DMS114 treated with DMSO at 0.1 percent for 48 hours (cell line): Measurements from ENCODE around the gene MAT1A.
"Not testable (repeated sequence)": the region's sequence is repeated elsewhere in the genome, so short reads cannot be mapped to it uniquely, and the experiment has no call there.

Source experiments
- DNase-seq: peaks from one replicate; lab custom pipeline; 2025; ENCODE audit not compliant: unreplicated experiment; lab: John Stamatoyannopoulos, UW

Gene MAT1A

GRCh38 chr10:80265740-80266512 is 23.5 kb downstream of the MAT1A start:
- DNase-seq = no peak

DNA sequence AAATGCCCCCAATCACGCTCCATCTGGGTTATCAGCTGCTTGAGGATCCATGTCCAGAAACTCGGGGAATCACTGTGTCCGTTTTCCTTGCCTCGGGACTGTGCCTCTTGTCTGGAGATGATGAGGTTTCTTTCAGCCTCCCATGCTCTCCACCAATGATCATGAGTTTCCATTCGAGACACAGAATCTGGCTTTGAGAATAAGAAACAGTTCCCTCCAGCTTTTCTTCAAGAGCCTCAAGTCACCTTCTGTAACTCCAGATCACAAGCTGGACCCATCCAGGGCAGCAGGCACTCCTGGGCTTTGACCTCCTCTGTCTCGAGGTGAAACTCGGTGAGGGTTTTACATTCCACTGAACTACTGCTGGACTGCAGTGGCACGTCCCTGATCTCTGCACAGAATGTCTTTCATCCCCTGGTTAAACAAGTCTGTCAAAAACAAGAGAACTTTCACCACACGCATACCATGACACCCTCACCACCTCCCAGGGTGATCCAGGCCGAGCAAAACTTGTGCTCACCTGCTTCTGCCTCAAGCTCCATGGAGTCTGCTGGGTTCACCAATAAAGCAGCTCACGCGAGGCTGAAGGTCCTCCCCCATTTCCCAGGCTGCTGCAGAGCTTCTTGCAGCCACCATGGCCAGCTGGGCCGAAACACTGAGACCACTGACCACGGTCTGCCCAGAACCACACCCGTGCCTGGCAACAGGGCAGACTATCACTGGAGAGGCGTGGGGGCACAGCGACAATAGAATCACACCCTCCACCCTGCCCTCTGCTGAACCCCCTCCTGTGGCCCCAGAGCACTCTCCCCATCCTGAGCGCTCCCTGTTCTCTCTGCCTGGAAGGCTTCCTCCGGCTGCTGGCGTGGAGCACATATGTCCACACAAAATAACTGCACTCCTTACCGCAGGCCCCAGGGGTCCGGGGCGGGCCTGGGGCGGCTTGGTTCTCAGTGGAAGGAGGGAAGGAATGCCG is 25.1 kb downstream of the MAT1A start:
- DNase-seq = no peak

GRCh38 chr10:80261316-80262030 is 28.0 kb downstream of the MAT1A start:
- no peak for DNase-seq

GRCh38 chr10:80260295-80261243 is 28.9 kb downstream of the MAT1A start:
- no peak for DNase-seq

DNA sequence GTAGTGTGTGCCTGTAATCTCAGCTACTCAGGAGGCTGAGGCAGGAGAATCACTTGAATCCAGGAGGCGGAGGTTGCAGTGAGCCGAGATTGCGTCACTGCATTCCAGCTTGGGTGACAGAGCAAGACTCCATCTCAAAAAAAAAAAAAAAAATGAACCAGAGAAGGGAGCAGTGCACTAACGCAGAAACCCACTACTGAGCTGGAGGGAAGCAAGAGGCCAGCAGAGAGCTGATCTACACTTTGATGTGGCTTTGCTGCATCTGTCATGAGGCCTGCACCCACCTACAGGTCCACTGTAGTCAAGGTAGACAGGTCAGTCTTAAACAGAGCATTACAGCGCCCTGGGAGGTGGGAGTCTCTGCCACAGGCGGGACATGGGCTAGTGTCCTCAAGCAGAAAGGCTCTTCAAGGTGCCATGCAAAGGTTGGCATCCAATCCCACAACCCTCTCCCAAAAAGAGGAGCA is 30.0 kb downstream of the MAT1A start:
- DNase-seq = no peak

DNA sequence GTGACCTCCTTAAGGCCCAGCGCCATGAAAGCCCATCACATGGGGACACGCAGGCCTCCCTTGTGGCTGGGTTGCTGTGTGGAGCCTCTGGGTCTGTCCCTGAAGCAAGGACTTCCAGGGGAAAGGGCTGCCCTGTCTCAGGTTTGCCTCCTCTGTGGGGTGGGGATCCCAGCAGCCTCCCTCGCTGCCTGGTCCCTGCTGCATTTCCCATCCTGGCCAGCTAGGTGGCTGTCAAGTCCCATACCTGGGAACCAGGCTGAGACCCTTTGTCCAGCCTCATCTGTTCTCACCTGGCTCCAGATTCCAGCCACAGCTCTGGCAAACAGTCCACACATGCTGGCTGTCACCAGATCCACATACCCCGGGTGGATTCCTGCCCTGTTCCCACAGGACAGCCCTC is 32.7 kb downstream of the MAT1A start:
- DNase-seq = not testable (repeated sequence)

DNA sequence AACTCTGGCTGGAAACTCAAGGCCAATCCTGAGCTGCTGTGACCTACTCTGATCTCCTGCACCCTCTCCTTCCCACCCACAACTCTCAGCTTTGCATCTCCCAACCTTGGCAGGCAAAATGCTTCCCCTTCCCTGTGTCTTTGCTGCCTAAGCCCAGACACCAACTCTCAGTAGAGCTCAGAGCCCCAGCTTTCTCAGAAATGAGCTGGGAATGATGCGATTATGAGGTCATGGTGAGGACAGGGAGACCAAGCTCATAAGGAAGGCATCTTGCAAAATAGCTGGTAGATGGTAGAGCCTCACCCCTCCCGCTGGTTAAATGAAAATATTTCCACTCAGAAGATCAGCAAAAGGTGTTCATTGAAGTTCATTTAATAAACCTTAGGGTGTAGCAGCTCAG is 34.7 kb downstream of the MAT1A start:
- DNase-seq = not testable (repeated sequence)

GRCh38 chr10:80253963-80254271 is 35.5 kb downstream of the MAT1A start:
- not testable (repeated sequence) for DNase-seq

DNA sequence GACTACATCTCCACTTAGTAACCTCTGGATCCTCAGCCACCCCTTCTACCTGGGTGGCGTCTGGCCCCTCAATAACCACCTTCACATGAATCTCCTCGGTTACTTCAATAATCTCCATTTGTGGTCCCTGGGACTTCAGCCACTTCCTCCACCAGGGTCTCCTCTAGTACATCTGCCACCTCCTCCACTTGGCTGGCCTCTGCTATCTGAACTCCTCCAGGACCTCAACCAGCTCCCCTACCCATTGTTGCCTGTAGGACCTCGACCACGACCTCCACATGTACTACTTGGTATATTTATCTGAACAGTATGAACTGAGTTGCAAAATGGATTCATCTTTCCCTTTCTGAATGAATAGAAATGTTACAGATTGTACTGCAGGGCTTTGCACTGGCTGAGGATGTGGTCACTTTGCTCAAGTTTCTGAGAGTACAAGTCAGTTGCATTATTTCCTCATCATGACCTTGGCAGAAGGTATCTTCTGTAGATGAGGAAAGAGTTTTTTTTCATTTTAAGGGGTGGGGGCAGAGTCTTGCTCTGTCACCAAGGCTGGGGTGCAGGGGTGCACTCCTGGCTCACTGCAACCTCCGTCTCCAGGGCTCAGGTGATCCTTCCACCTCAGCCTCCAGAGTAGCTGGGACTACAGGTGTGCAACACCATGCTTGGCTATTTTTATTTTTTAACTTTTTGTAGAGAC is 36.0 kb downstream of the MAT1A start:
- no peak for DNase-seq

DNA sequence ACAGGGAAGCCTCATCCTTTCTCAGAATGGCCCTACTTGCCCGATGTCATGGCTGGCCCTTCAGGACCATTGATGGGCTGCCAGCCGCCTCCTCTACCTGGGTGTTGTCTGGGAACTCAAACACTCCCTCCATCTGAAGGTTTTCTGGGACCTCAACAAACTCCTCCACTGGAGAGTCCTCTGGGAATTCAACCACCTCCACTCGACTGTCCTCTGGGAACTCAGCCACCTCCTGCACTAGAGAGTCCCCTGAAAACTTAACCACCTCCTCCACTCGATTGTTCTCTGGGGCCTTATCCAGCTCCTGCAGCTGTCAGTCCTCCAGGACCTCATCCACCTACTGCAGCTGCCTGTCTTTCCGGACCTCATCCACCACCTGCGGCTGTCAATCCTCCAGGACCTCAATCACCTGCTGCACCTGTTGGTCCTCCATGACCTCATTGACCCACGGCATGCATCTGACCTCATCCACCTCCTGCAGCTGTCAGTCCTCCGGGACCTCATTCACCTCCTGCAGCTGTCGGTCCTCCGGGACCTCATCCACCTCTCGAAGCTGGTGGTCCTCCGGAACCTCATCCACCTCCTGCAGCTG is 37.1 kb downstream of the MAT1A start:
- no peak for DNase-seq

DNA sequence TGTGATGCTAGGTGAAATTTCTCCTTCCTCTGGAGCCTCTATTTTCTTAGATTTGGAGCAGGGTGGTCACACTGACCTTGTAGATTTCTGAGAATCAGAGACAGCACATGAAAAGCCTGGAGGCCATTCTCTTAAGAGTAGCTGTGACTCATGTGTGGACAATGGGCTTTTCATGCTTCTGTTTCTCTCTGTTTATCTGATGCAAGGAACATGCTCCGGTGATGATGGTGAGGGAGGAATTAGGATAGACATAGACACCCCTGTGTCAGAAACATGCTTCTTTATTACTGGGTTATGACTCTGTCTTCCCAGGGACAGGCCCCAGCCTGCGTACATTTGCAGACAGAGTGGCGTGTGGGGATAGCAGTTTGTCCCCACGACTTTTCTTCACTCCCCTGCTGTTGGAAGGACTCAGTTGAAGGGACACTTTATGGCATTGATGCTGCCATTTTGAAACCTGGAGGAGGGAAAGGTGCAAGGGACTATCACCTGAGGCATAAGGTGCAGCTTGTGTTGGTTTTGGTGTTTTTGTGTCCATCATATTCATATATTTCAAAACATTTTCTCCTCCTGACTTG is 37.7 kb downstream of the MAT1A start:
- not testable (repeated sequence) for DNase-seq

DNA sequence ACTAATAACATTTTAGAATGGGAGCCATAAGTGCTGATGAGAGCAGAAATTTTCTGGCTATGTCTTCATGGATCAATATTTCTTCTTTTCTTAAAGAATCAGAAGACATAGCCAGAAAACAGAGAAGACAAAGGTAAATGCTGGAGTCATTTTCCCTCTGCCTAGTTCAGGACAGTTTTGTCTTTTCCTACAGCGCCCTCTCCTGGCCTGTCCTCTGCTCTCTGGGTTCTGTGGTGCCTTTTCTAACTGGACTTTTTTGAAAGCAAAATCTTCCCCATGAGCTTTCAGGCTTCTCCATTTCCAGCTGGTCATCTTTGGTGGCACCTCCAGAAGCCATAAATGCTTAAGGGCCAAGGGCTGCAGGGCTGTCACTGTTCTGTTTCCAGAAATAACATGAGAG is 39.1 kb downstream of the MAT1A start:
- DNase-seq = not testable (repeated sequence)

DNA sequence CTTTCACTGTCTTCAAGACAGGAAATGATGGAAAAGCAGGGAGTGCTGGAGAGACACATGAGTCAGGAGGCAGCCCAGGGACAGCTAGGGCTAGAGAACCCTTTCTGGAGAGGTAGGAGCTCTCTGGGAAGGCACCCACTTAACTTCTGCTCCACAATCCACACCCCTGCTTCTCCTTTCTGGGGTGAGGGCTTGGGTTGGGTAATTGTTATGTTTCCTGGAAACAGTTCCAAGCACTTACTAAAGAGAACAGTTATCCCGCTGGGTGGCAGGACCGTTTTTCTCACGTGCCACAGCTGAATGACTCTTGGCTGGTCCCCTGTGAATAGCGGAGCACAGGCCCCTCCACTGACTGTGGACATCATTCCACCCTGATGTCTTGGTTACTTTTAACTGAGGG is 39.6 kb downstream of the MAT1A start:
- DNase-seq = not testable (repeated sequence)

DNA sequence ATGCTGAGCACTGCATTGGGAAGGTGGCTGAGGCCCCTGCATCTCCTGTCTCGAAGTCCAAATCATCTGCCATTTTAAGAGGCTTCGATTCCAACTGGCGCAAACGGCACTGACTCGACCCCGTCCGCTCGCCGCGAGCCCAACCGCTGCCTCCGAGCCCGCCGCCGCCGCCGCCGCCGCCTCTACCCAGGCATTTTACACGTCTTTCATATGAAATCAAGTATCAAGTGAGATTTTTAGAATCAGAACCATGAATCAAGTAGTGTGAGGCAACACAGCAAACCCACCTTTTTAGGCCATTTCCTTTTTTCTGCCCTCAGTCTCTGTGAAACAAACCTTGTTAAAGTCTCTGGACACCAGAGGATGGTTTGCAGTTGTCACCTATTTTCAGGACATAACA is 41.8 kb downstream of the MAT1A start:
- not testable (repeated sequence) for DNase-seq

DNA sequence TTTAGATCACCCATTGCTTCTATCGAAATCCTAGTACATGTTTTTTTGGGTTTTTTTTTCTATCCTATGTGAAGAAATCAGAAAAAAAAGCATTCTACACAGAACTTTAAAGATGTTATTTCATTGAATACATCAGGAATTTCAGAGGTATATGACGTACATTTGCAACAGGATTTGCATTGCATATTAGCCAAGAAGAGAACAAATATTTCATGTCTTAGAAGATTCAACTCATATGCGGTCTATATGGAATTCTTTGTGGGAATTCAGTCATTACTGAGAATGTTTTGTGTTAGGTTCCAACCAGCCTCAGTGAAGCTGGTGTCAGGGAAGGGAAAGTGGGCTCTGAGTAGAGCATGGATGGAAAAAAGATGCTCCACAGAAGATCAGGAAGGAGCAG is 45.1 kb downstream of the MAT1A start:
- not testable (repeated sequence) for DNase-seq

- not testable (repeated sequence) for DNase-seq
These were observed 47.1 kb downstream of the MAT1A start for GRCh38 chr10:80242341-80242740.

DNA sequence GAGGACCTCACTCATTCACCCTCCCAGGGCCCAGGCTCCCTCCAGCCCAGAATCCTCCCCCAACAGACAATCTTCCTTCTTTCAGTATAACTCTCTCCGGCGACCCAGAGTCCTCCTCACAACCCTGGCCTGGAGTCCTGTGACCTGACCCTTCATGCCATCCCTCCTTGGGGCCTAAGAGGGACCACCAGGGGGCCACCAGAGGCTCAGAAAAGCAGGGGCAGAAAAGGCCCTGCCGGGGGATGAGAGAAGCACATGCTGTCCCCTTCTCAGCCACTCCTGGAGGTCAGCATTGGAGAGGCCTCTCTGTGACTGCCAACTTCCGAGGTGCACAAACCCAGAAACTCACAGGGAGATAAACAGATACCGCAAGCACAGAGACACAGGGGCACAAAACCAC is 53.0 kb downstream of the MAT1A start:
- DNase-seq = not testable (repeated sequence)

DNA sequence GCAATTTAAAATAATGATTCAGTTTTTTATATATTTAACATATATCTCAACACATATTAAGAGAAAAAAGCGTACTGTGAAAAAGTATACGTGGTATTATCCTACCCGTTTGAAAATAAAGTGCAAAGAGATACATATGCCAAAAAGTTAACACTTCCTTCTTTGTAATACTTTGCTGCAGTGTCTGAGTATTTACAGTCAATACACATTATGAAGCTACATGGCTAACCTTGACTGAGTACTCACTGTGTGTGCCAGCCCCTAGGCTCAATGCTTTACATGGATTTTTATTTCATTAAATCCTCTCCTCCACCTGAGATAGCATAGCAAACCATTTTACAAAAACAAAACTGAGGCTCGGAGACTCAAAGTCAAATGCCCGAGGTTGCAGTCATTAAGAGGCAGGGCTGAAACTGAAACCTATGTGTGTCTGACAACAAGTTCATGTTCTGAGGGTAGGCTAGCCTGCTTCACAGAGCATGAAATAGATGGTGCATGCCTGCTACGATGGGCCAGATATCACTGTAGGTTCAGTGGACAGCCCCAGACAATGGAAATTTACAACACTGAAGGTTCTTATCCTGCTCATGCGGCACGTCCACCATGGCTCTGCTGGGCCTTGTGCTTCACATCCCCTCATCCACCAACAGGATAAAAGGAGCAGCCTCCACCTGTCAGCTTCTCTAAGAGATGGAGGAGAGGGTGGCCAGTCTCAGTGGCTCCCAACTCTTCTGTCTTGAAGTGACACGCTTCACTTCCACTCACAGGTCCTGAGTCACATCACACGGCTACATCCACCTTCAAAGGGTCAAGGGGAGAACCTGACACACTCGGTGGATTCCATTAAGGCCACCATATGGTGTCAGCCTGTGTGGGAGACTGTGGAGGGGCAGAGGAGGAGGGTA is 54.9 kb downstream of the MAT1A start:
- not testable (repeated sequence) for DNase-seq
